ENCODE results near the gene MR1. TPM values are rescaled to one million over a fixed set of nuclear protein-coding genes. Genes with fewer than 3 reads are reported as not detected.
A peak's percentile ranks its signal among the peaks of the same experiment; 100 is the strongest.

The MR1 gene
- total and polyA plus RNA-seq, 2 of the 13 experiments (the other 11 are each of a cell fraction or from before 2014, with no cell fraction given), result 7.7 to 10.4 TPM

- TF ChIP-seq ZNF142 (CRISPR knock-in tag; IDR thresholded peaks at IDR 0.05) (no peak), ZNF383 (CRISPR knock-in tag; IDR thresholded peaks at IDR 0.05; ENCODE audit: borderline replicate concordance) (no peak), SIX4 (CRISPR knock-in tag; IDR thresholded peaks at IDR 0.05) (no peak), TP53 (CRISPR knock-in tag; conservative IDR thresholded peaks at IDR 0.05) (no peak), HES4 (CRISPR knock-in tag; IDR thresholded peaks at IDR 0.05; ENCODE audit: borderline replicate concordance) (no peak), ZNF263 (CRISPR knock-in tag; IDR thresholded peaks at IDR 0.05) (peak; percentile 89), ATF7 (IDR thresholded peaks at IDR 0.05) (no peak), ATF7 (CRISPR knock-in tag; IDR thresholded peaks at IDR 0.05) (no peak), ZNF615 (CRISPR knock-in tag; IDR thresholded peaks at IDR 0.05; ENCODE audit: borderline replicate concordance) (no peak), ZBTB21 (CRISPR knock-in tag; IDR thresholded peaks at IDR 0.05) (no peak), ZNF205 (CRISPR knock-in tag; IDR thresholded peaks at IDR 0.05) (no peak), ZKSCAN1 (IDR thresholded peaks at IDR 0.05; ENCODE audit: low read length) (no peak), NRL (CRISPR knock-in tag; IDR thresholded peaks at IDR 0.05; ENCODE audit: borderline replicate concordance) (0 out of 2 replicates have a peak, but pooled peaks have one; percentile 35), ZFP62 (CRISPR knock-in tag; IDR thresholded peaks at IDR 0.05) (no peak), RARG (CRISPR knock-in tag; IDR thresholded peaks at IDR 0.05; ENCODE audit: low read depth) (no peak), THAP11 (CRISPR knock-in tag; IDR thresholded peaks at IDR 0.05) (no peak), ATAD3A (CRISPR knock-in tag; IDR thresholded peaks at IDR 0.05) (no peak), ATF5 (CRISPR knock-in tag; IDR thresholded peaks at IDR 0.05; ENCODE audit: low read depth) (no peak; the same call in 1 of the 2 replicates), NKX3-1 (CRISPR knock-in tag; IDR thresholded peaks at IDR 0.05) (no peak), SMC3 (IDR thresholded peaks at IDR 0.05; ENCODE audit: low read length) (no peak), HHEX (CRISPR knock-in tag; IDR thresholded peaks at IDR 0.05) (no peak), ZNF224 (CRISPR knock-in tag; IDR thresholded peaks at IDR 0.05) (no peak), ISL2 (CRISPR knock-in tag; IDR thresholded peaks at IDR 0.05) (no peak), HOMEZ (CRISPR knock-in tag; IDR thresholded peaks at IDR 0.05; ENCODE audit: low read depth) (0 out of 2 replicates have a peak, but pooled peaks have one; percentile 20)
Measured at GRCh38 chr1:181089676-181090544, 56.1 kb downstream of the MR1 start (continued).
